ENCODE results near the gene GLRX.

GRCh38 chr5:95858661-95859595, 36.4 kb upstream of the GLRX start:
- TF ChIP-seq CTCF (IDR thresholded peaks at IDR 0.05) (peak; percentile 90 to 99 (median 98)), POLR2A (IDR thresholded peaks at IDR 0.05) (no peak)

Measured in Peyer's patch (tissue), 4 donors.